Panc1 (cell line): Measurements from ENCODE around the gene HSPB2. TPM values are rescaled to one million over a fixed set of nuclear protein-coding genes. Genes with fewer than 3 reads are reported as not detected.

Experiments used
- total RNA-seq: library from RNA; stranded (reverse); gene quantifications from one replicate; pipeline ENCODE4 v1.2.1, GENCODE V29; 2021; ENCODE audit not compliant: unreplicated experiment

The HSPB2 gene
- total RNA-seq, 1 experiment from 2014 or later: not detected

Other genes starting within 250 kb of the HSPB2 start
- 57.7 TPM for gene PPP2R1B, start 146.3 kb upstream of the HSPB2 start, total RNA-seq
- gene ALG9, start 41.2 kb upstream of the HSPB2 start, total RNA-seq: 27.1 TPM
- gene FDXACB1, start 33.6 kb upstream of the HSPB2 start, total RNA-seq: 4.1 TPM
- 16.6 TPM for gene CFAP68, start 33.2 kb upstream of the HSPB2 start, total RNA-seq
- 0.59 TPM for gene CRYAB, start 964 bp upstream of the HSPB2 start, total RNA-seq
- not detected for gene C11orf52, start 6.2 kb downstream of the HSPB2 start, total RNA-seq
- 11.7 TPM for gene DIXDC1, start 24.6 kb downstream of the HSPB2 start, total RNA-seq
- 75.9 TPM for gene DLAT, start 112.7 kb downstream of the HSPB2 start, total RNA-seq
- 3.0 TPM for gene PIH1D2, start 161.3 kb downstream of the HSPB2 start, total RNA-seq
- 19.7 TPM for gene NKAPD1, start 161.6 kb downstream of the HSPB2 start, total RNA-seq
- gene TIMM8B, start 174.0 kb downstream of the HSPB2 start, total RNA-seq: 87.3 TPM
- gene SDHD, start 174.1 kb downstream of the HSPB2 start, total RNA-seq: 166 TPM